ENCODE results near the gene ENGASE.

DNA sequence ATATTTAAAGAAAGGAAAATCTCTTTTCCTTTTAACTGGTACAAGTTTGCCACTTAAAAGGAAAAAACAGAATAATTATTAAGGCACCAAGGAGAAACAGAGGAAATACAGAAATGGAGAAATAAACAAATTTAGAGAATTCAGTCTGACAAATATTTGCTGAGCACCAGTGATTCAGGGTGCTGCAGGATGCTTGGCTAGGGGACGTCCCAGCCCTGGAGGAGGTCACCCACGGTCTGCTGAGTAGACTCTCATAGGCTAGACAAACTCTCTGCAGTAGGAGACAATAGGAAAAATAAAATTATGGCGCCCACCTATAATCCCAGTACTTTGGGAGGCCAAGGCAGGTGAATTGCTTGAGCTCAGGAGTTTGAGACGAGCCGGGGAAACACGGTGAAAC lies 34.7 kb upstream of the ENGASE start:
- TF ChIP-seq, protein P1, sequence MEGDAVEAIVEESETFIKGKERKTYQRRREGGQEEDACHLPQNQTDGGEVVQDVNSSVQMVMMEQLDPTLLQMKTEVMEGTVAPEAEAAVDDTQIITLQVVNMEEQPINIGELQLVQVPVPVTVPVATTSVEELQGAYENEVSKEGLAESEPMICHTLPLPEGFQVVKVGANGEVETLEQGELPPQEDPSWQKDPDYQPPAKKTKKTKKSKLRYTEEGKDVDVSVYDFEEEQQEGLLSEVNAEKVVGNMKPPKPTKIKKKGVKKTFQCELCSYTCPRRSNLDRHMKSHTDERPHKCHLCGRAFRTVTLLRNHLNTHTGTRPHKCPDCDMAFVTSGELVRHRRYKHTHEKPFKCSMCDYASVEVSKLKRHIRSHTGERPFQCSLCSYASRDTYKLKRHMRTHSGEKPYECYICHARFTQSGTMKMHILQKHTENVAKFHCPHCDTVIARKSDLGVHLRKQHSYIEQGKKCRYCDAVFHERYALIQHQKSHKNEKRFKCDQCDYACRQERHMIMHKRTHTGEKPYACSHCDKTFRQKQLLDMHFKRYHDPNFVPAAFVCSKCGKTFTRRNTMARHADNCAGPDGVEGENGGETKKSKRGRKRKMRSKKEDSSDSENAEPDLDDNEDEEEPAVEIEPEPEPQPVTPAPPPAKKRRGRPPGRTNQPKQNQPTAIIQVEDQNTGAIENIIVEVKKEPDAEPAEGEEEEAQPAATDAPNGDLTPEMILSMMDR (IDR thresholded peaks at IDR 0.05): no peak
- no peak for TF ChIP-seq EZH2 (IDR thresholded peaks at IDR 0.05; ENCODE audit: borderline replicate concordance, insufficient read depth, low read depth, low read length, poor library complexity, severe bottlenecking)
